HCT116 (cell line): ENCODE data around the gene SIRPA.

ENCODE experiments used
- CTCF ChIP-seq, 3 experiments: fragments of 200-600 bp in 1 of 3; sonication (generic) in 1 of 3; IDR thresholded peaks in 2 of 3; conservative IDR thresholded peaks in 1 of 3; 2 replicates each; pipeline ENCODE4 v1.5.1; 2012 to 2017; ENCODE audit warnings: low read depth in 2 of 3, low read length in 2 of 3, antibody characterized with exemption in 1 of 3, borderline replicate concordance in 1 of 3, control low read depth in 1 of 3, mild to moderate bottlenecking in 1 of 3, mixed read lengths in 1 of 3, mixed run types in 1 of 3, moderate library complexity in 1 of 3; ENCODE audit not compliant: insufficient read depth in 1 of 3
- EZH2 ChIP-seq: fragments of 200-600 bp; sonication (generic); IDR thresholded peaks from 2 replicates; pipeline ENCODE4 v1.6.1; 2017; ENCODE audit warnings: antibody characterized with exemption, mixed run types
- EZH2phosphoT487 ChIP-seq: fragments of 200-600 bp; IDR thresholded peaks from 2 replicates; pipeline ENCODE4 v1.6.1; 2018; ENCODE audit warnings: antibody characterized with exemption, borderline replicate concordance
- POLR2A ChIP-seq: IDR thresholded peaks from 2 replicates; pipeline ENCODE4 v1.7.0; 2011; ENCODE audit warnings: borderline replicate concordance; ENCODE audit not compliant: insufficient read depth, insufficient read length; ENCODE audit errors: extremely low read depth
- RAD21 ChIP-seq: IDR thresholded peaks from 2 replicates; pipeline ENCODE4 v1.6.1; 2012; ENCODE audit warnings: low read depth, mild to moderate bottlenecking
- SIN3A ChIP-seq: IDR thresholded peaks from 2 replicates; pipeline ENCODE4 v1.6.1; 2012; ENCODE audit warnings: low read depth
- YY1 ChIP-seq: IDR thresholded peaks from 2 replicates; pipeline ENCODE4 v1.6.1; 2011; ENCODE audit warnings: low read length, low read depth, moderate library complexity, mild to moderate bottlenecking; ENCODE audit not compliant: insufficient replicate concordance; ENCODE audit errors: extremely low read depth
- ZBTB33 ChIP-seq: IDR thresholded peaks from 2 replicates; pipeline ENCODE4 v1.6.1; 2011; ENCODE audit warnings: mild to moderate bottlenecking, low read length, moderate library complexity; ENCODE audit not compliant: insufficient replicate concordance; ENCODE audit errors: extremely low read depth

GRCh38 chr20:1891263-1892118 lies 3.7 kb upstream of the SIRPA start:
- TF ChIP-seq CTCF (IDR thresholded peaks at IDR 0.05 in 2 of 3, conservative IDR thresholded peaks at IDR 0.05 in 1 of 3; ENCODE audit: borderline replicate concordance in 1 of 3, insufficient read depth in 1 of 3, low read depth in 2 of 3, low read length in 2 of 3) (no peak), YY1 (no peak), POLR2A (no peak), ZBTB33 (no peak), SIN3A (no peak), EZH2 (no peak), RAD21 (no peak), EZH2phosphoT487 (no peak)
